PC-3 (cell line): ENCODE measurements around the gene DNAH7. TPM values are rescaled to one million over a fixed set of nuclear protein-coding genes. Genes with fewer than 3 reads are reported as not detected.

ENCODE experiments used
- ATAC-seq: fragments of 200-7000 bp; cut with Tn5 transposase; 2 replicates; pipeline ENCODE4 v1.9.1; 2020; ENCODE audit warnings: mild to moderate bottlenecking, moderate library complexity
- BruUV-seq: library from RNA; stranded (reverse); fragments of 400-500 nt; replicated peaks from 2 replicates; lab custom pipeline; 2021; lab: Mats Ljungman, UMichigan
- CTCF ChIA-PET: fragments of 300-600 bp; sonication (Branson Sonifier 250); formaldehyde crosslinking; loops from one replicate; lab custom pipeline; 2022; ENCODE audit warnings: antibody characterized with exemption; lab: Charles Lee
- POLR2A ChIA-PET: fragments of 300-600 bp; sonication (Branson Sonifier 250); formaldehyde crosslinking; loops from one replicate; lab custom pipeline; 2022; ENCODE audit warnings: antibody characterized with exemption; ENCODE audit not compliant: unreplicated experiment; lab: Charles Lee
- DNase-seq: peaks from one replicate; pipeline ENCODE4 v3.0.0-alpha.2; 2015
- H2AFZ ChIP-seq: fragments of 300-600 bp; sonication (generic); 2 replicates; pipeline ENCODE4 v1.6.0; 2016; ENCODE audit warnings: antibody characterized with exemption, low read length
- H3F3A ChIP-seq: fragments of 300-600 bp; sonication (generic); one replicate; pipeline ENCODE4 v1.6.0; 2017; ENCODE audit warnings: antibody characterized with exemption, low read length, control low read depth, mild to moderate bottlenecking; ENCODE audit not compliant: unreplicated experiment
- H3K27ac ChIP-seq: fragments of 300-600 bp; sonication (generic); 2 replicates; pipeline ENCODE4 v1.5.1; 2016; ENCODE audit warnings: mild to moderate bottlenecking, low read length
- H3K27me3 ChIP-seq: fragments of 300-600 bp; sonication (generic); 2 replicates; pipeline ENCODE4 v1.6.1; 2016; ENCODE audit warnings: low read length, mixed read lengths
- H3K36me3 ChIP-seq: fragments of 300-600 bp; sonication (generic); 2 replicates; pipeline ENCODE4 v1.6.1; 2016; ENCODE audit warnings: low read depth, mixed run types, low read length, mixed read lengths
- H3K4me1 ChIP-seq: fragments of 300-600 bp; sonication (generic); 2 replicates; pipeline ENCODE4 v1.5.1; 2016; ENCODE audit warnings: low read length; ENCODE audit not compliant: insufficient read depth
- H3K4me2 ChIP-seq: fragments of 300-600 bp; sonication (generic); 2 replicates; pipeline ENCODE4 v1.6.0; 2016; ENCODE audit warnings: low read length
- H3K4me3 ChIP-seq: fragments of 300-600 bp; sonication (generic); 2 replicates; pipeline ENCODE4 v1.5.1; 2016; ENCODE audit warnings: mild to moderate bottlenecking, low read length, mixed read lengths
- H3K79me2 ChIP-seq: fragments of 300-600 bp; sonication (generic); 2 replicates; pipeline ENCODE4 v1.6.1; 2017; ENCODE audit warnings: low read length, mixed read lengths
- H3K9ac ChIP-seq: fragments of 300-600 bp; sonication (generic); 2 replicates; pipeline ENCODE4 v1.6.0; 2016; ENCODE audit warnings: mild to moderate bottlenecking, low read length
- H3K9me2 ChIP-seq: fragments of 300-600 bp; sonication (generic); replicated peaks from 2 replicates; pipeline ENCODE4 v1.6.1; 2016; ENCODE audit warnings: mixed run types, low read length, mixed read lengths
- H3K9me3 ChIP-seq: fragments of 300-600 bp; sonication (generic); 2 replicates; pipeline ENCODE4 v1.6.1; 2016; ENCODE audit warnings: low read length, mixed read lengths
- H4K20me1 ChIP-seq: fragments of 300-600 bp; sonication (generic); 2 replicates; pipeline ENCODE4 v1.6.1; 2016; ENCODE audit warnings: low read length, mixed read lengths
- CTCF ChIP-seq: fragments of 300-600 bp; sonication (generic); conservative IDR thresholded peaks from 2 replicates; pipeline ENCODE4 v1.5.1; 2017; ENCODE audit warnings: antibody characterized with exemption, low read depth, mild to moderate bottlenecking, low read length
- EZH2 ChIP-seq: fragments of 300-600 bp; sonication (generic); IDR thresholded peaks from one replicate; pipeline ENCODE4 v1.6.1; 2017; ENCODE audit warnings: antibody characterized with exemption, mild to moderate bottlenecking, low read length; ENCODE audit not compliant: unreplicated experiment
- EZH2phosphoT487 ChIP-seq: fragments of 300-600 bp; sonication (generic); IDR thresholded peaks from 2 replicates; pipeline ENCODE4 v1.6.1; 2018; ENCODE audit warnings: mild to moderate bottlenecking, antibody characterized with exemption, low read length, borderline replicate concordance
- intact Hi-C: fragments of 100-400 bp; cut with micrococcal nuclease; formaldehyde crosslinking; loops from 2 replicates; pipeline ENCODE4 v1.9.0; 2023
- total RNA-seq: library from RNA; depleted of rRNA; stranded (reverse); fragments of >200 nt; gene quantifications from 2 replicates; pipeline ENCODE4 v1.2.3, GENCODE V29; 2014

The DNAH7 gene
- total RNA-seq, 1 experiment from 2014 or later, result 1.9 TPM

DNA sequence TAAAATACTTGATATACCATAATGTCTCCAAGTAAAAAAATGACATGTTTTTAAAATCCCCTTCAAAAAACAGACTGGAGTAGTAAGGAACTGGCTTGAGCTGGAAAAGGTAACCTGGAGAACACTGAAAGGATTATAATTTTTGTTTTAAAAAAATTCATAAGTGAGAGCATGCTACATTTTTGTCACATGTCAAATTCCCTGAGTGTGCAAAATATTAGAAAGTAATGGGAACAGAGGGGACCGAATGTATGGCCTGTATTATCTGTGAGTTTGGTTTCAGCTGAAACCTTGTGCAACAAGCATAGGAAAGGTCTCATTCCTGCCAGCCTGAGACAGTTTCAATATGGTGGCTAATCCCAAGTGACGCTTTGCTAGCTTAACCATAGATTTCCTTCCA is 209.1 kb downstream of the DNAH7 start:
- Histone ChIP-seq H3K9me3 (no peaks in the 10 kb centered on the region), H3F3A (no peaks in the 10 kb centered on the region), H4K20me1 (no peaks in the 10 kb centered on the region), H3K4me2 (no peak overlapping the region), H3K9ac (no peak overlapping the region), H3K79me2 (no peaks in the 10 kb centered on the region), H3K4me1 (no peaks in the 10 kb centered on the region), H3K9me2 (no peaks in the 10 kb centered on the region), H3K36me3 (no peaks in the 10 kb centered on the region), H3K4me3 (no peak overlapping the region), H3K27me3 (no peaks in the 10 kb centered on the region), H3K27ac (no peak overlapping the region), H2AFZ (no peak overlapping the region)
- DNase-seq, result no peak
- POLR2A ChIA-PET, result no interaction called here
- CTCF ChIA-PET, result no interaction called here
- no TSS peak for BruUV-seq
- no peak for ATAC-seq
- intact Hi-C loops, result loop anchor here (5.0 kb wide), 1 partner anchor 78 kb away; no protein-coding TSS in a partner anchor
- TF ChIP-seq EZH2 (no peak), EZH2phosphoT487 (no peak), CTCF (no peak)

- no peak for ATAC-seq
- H3K4me1 ChIP-seq, result no peaks in the 10 kb centered on the region
- H3F3A ChIP-seq, result no peaks in the 10 kb centered on the region
- no peak overlapping the region for H3K27ac ChIP-seq
- H3K4me2 ChIP-seq, result no peak overlapping the region
- no peak for DNase-seq
- no peaks in the 10 kb centered on the region for H3K9me3 ChIP-seq
- no peak overlapping the region for H3K9ac ChIP-seq
- TF ChIP-seq CTCF (no peak), EZH2phosphoT487 (no peak), EZH2 (no peak)
- BruUV-seq, result no TSS peak
- no peaks in the 10 kb centered on the region for H3K27me3 ChIP-seq
- intact Hi-C loops, result loop anchor here (5.0 kb wide), 1 partner anchor 80 kb away; no protein-coding TSS in a partner anchor
- no peaks in the 10 kb centered on the region for H3K9me2 ChIP-seq
- POLR2A ChIA-PET, result no interaction called here
- CTCF ChIA-PET, result no interaction called here
- no peak overlapping the region for H3K4me3 ChIP-seq
- H4K20me1 ChIP-seq, result no peaks in the 10 kb centered on the region
- no peaks in the 10 kb centered on the region for H3K79me2 ChIP-seq
- H2AFZ ChIP-seq, result no peak overlapping the region
- H3K36me3 ChIP-seq, result no peaks in the 10 kb centered on the region
Observed at GRCh38 chr2:195857132-195857531, 211.5 kb downstream of the DNAH7 start.

- no peak for ATAC-seq
- H3K27ac ChIP-seq, result no peak overlapping the region
- H3K9ac ChIP-seq, result no peak overlapping the region
- BruUV-seq, result no TSS peak
- no peaks in the 10 kb centered on the region for H3K27me3 ChIP-seq
- no peaks in the 10 kb centered on the region for H4K20me1 ChIP-seq
- H3K79me2 ChIP-seq, result no peaks in the 10 kb centered on the region
- intact Hi-C loops, result no loop called here
- H3K9me3 ChIP-seq, result no peaks in the 10 kb centered on the region
- ChIA-PET POLR2A (no interaction called here), CTCF (no interaction called here)
- H3K4me1 ChIP-seq, result no peaks in the 10 kb centered on the region
- no peak overlapping the region for H2AFZ ChIP-seq
- DNase-seq, result no peak
- H3K9me2 ChIP-seq, result no peaks in the 10 kb centered on the region
- no peak overlapping the region for H3K4me3 ChIP-seq
- no peaks in the 10 kb centered on the region for H3F3A ChIP-seq
- no peaks in the 10 kb centered on the region for H3K36me3 ChIP-seq
- H3K4me2 ChIP-seq, result no peak overlapping the region
- TF ChIP-seq CTCF (no peak), EZH2phosphoT487 (no peak), EZH2 (no peak)
Observed at GRCh38 chr2:195850764-195851163, 217.9 kb downstream of the DNAH7 start.
